Smooth muscle cell (in vitro differentiated cells): ENCODE results near the gene SNX3. TPM values are rescaled to one million over a fixed set of nuclear protein-coding genes. Genes with fewer than 3 reads are reported as not detected.

Source experiments
- DNase-seq: peaks from one replicate; lab custom pipeline; 2025; ENCODE audit not compliant: unreplicated experiment; lab: John Stamatoyannopoulos, UW
- H2AFZ ChIP-seq: fragments of 200-600 bp; sonication (generic); 2 replicates; pipeline ENCODE4 v1.6.0; 2016; ENCODE audit warnings: antibody characterized with exemption, low read depth, mild to moderate bottlenecking
- H3F3A ChIP-seq: fragments of 200-600 bp; sonication (generic); 2 replicates; pipeline ENCODE4 v1.6.0; 2017; ENCODE audit warnings: antibody characterized with exemption, low read depth
- H3K27ac ChIP-seq: fragments of 200-600 bp; sonication (generic); 2 replicates; pipeline ENCODE4 v1.5.1; 2016; ENCODE audit warnings: low read depth, mild to moderate bottlenecking
- H3K27me3 ChIP-seq: fragments of 200-600 bp; sonication (generic); 2 replicates; pipeline ENCODE4 v1.6.1; 2016; ENCODE audit warnings: low read depth, mild to moderate bottlenecking
- H3K36me3 ChIP-seq: fragments of 200-600 bp; sonication (generic); 2 replicates; pipeline ENCODE4 v1.5.1; 2016; ENCODE audit warnings: low read depth
- H3K4me1 ChIP-seq: fragments of 200-600 bp; sonication (generic); 2 replicates; pipeline ENCODE4 v1.5.1; 2016; ENCODE audit warnings: low read depth
- H3K4me2 ChIP-seq: fragments of 200-600 bp; sonication (generic); 2 replicates; pipeline ENCODE4 v1.6.0; 2016; ENCODE audit warnings: mild to moderate bottlenecking
- H3K4me3 ChIP-seq: fragments of 200-600 bp; sonication (generic); 2 replicates; pipeline ENCODE4 v1.5.1; 2016; ENCODE audit warnings: mild to moderate bottlenecking
- H3K79me2 ChIP-seq: fragments of 200-600 bp; sonication (generic); 2 replicates; pipeline ENCODE4 v1.6.0; 2016; ENCODE audit warnings: low read depth, mild to moderate bottlenecking
- H3K9ac ChIP-seq: fragments of 200-600 bp; sonication (generic); 2 replicates; pipeline ENCODE4 v1.6.0; 2016; ENCODE audit warnings: low read depth
- H3K9me3 ChIP-seq: fragments of 200-600 bp; sonication (generic); replicated peaks from 2 replicates; pipeline ENCODE4 v1.5.1; 2016; ENCODE audit warnings: low read depth
- H4K20me1 ChIP-seq: fragments of 200-600 bp; sonication (generic); 2 replicates; pipeline ENCODE4 v1.6.0; 2016; ENCODE audit warnings: low read depth
- WGBS: methylation state at CpG from one replicate; pipeline ENCODE4 v1.1.7; 2016; ENCODE audit warnings: low lambda C conversion rate; 5-methylcytosine and 5-hydroxymethylcytosine counted together
- polyA plus RNA-seq: library from polyadenylated mRNA; unstranded; fragments of >200 nt; fragmentation: Nextera tagmentation; extraction: Ambion mirVana; gene quantifications from 2 replicates; pipeline ENCODE4 v1.2.1, GENCODE V29; 2016
- total RNA-seq: library from RNA; depleted of rRNA; stranded (reverse); fragments of >200 nt; gene quantifications from 2 replicates; pipeline ENCODE4 v1.2.3, GENCODE V29; 2014
- TF ChIP-seq, protein P1 (sequence below): fragments of 200-600 bp; sonication (generic); IDR thresholded peaks from 2 replicates; pipeline ENCODE4 v1.5.1; 2017; ENCODE audit warnings: borderline replicate concordance, mild to moderate bottlenecking, antibody characterized with exemption; ENCODE audit not compliant: insufficient read depth, poor library complexity, severe bottlenecking

SNX3 gene
- total and polyA plus RNA-seq, 2 experiments from 2014 or later, result 229 to 299 TPM

DNA sequence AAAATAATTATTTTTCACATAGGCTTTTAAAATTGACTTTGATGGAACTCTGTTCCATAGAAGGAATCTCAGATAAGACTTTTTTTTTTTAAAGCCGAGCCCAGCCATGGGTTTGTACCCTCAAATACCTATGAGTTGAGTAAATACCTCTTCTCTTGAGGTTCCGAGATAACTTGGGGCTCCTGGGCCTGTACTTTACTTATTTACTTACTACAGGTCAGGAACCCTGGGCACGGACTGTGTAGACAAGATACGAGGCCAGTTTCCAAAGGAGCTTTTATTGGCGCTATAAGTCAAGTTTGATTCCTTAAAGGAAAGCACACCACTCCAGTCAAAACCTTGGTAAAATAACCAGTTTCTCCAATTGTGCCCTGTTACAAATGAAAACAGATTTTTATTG is 41.5 kb upstream of the SNX3 start:
- H3K79me2 ChIP-seq, result peaks cover 9% of the 10 kb centered on the region
- no peaks in the 10 kb centered on the region for H3F3A ChIP-seq
- H3K4me2 ChIP-seq, result no peak overlapping the region
- H3K36me3 ChIP-seq, result no peaks in the 10 kb centered on the region
- no peak overlapping the region for H3K27ac ChIP-seq
- H3K4me3 ChIP-seq, result no peak overlapping the region
- no peak for DNase-seq
- no peaks in the 10 kb centered on the region for H3K27me3 ChIP-seq
- H3K9me3 ChIP-seq, result no peaks in the 10 kb centered on the region
- TF ChIP-seq, protein P1, sequence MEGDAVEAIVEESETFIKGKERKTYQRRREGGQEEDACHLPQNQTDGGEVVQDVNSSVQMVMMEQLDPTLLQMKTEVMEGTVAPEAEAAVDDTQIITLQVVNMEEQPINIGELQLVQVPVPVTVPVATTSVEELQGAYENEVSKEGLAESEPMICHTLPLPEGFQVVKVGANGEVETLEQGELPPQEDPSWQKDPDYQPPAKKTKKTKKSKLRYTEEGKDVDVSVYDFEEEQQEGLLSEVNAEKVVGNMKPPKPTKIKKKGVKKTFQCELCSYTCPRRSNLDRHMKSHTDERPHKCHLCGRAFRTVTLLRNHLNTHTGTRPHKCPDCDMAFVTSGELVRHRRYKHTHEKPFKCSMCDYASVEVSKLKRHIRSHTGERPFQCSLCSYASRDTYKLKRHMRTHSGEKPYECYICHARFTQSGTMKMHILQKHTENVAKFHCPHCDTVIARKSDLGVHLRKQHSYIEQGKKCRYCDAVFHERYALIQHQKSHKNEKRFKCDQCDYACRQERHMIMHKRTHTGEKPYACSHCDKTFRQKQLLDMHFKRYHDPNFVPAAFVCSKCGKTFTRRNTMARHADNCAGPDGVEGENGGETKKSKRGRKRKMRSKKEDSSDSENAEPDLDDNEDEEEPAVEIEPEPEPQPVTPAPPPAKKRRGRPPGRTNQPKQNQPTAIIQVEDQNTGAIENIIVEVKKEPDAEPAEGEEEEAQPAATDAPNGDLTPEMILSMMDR, result no peak
- H3K9ac ChIP-seq, result no peak overlapping the region
- H4K20me1 ChIP-seq, result no peaks in the 10 kb centered on the region
- 98% methylated on average over 5 of the region's 5 CpGs for WGBS
- no peaks in the 10 kb centered on the region for H3K4me1 ChIP-seq
- no peak overlapping the region for H2AFZ ChIP-seq

DNA sequence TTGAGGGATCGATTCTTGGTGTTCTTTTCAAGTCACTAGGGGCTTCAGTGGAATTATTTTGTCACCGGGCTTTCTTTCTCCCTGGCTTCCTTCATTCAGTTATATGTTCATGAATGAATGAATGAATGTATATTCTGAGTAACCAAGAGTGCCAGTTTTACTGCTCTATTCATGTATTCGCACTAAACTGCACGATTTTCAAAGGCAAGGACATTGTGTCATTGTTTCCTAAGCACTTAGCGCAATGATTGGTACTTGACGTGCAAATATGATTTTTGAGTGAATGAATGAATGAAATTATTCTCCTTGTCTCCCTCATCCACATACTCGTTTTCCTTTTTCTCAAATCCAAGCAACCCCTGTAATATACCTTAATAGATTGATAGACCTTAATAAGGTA is 34.8 kb upstream of the SNX3 start:
- peak overlapping the region; percentile 85 for H3K4me2 ChIP-seq
- no peaks in the 10 kb centered on the region for H4K20me1 ChIP-seq
- peak overlapping the region; percentile 80 for H3K9ac ChIP-seq
- H3K27ac ChIP-seq, result peak overlapping the region; percentile 68
- 65% methylated on average over 7 of the region's 7 CpGs for WGBS
- peak overlapping the region; percentile 97 for H2AFZ ChIP-seq
- H3K27me3 ChIP-seq, result no peaks in the 10 kb centered on the region
- peaks cover 16% of the 10 kb centered on the region for H3K79me2 ChIP-seq
- peak overlapping the region; percentile 68 for H3K4me3 ChIP-seq
- no peaks in the 10 kb centered on the region for H3K36me3 ChIP-seq
- no peaks in the 10 kb centered on the region for H3K9me3 ChIP-seq
- H3K4me1 ChIP-seq, result peaks cover 14% of the 10 kb centered on the region
- H3F3A ChIP-seq, result no peaks in the 10 kb centered on the region
- no peak for DNase-seq
- TF ChIP-seq, protein P1, result no peak

DNA sequence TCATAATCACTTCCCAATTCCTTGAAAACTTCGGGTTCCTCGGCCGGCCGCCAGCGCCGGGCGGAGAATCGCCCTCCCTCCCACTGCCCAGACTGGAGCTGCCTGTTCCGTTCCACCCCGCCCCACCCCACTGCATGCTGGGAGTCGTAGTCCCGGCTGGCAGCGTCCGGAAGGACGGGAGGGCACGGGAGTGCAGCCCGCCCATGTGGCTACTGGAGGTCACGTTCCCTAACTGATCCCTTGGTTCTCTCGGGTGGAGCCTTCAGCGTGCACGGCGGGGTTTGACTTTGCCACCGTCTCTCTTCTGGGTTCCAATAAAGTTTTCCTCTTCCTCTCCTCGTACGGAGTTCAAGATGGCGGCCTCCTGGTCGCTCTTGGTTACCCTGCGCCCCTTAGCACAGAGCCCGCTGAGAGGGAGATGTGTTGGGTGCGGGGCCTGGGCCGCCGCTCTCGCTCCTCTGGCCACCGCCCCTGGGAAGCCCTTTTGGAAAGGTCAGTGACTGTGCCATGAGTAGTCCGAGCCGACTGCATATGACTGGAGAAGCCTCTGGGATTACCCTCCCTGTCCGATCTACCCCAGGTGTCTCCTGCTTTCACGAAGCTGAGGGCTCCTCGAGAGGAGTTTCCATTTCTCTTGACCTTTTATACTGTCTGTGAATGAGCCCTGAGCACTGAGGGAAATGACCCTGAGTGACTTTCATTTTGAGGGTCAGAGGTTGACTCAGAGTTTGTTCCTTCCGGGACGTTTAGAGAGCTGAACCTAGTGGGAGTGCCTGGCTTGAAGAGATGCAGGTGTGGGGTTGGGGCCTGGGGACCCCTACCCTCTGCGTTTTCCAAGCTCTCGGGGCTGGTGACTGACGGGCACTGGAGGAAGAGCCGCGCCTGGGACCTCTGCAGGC is 34.1 kb upstream of the SNX3 start, which contains the start of gene AFG1L:
TSS of gene AFG1L (plus strand) at position 328 of the 899 bp plus-strand sequence. CDS start at position 354, 26 bp downstream.
- Histone ChIP-seq H3F3A (no peaks in the 10 kb centered on the region), H3K4me1 (peaks cover 14% of the 10 kb centered on the region), H2AFZ (peak within 1 kb of the TSS; percentile 97), H3K36me3 (no peaks in the 10 kb centered on the region), H3K79me2 (peaks cover 16% of the 10 kb centered on the region), H4K20me1 (no peaks in the 10 kb centered on the region), H3K4me2 (peak within 1 kb of the TSS; percentile 85), H3K27me3 (no peaks in the 10 kb centered on the region), H3K4me3 (peak within 1 kb of the TSS; percentile 68), H3K27ac (peak within 1 kb of the TSS; percentile 68), H3K9me3 (no peaks in the 10 kb centered on the region), H3K9ac (peak within 1 kb of the TSS; percentile 80)
- WGBS, result 3% methylated on average over 45 of the region's 46 CpGs
- DNase-seq, result peak; percentile 74
- TF ChIP-seq, protein P1, result no peak
